GM18499 (cell line): Measurements from ENCODE around the gene CCDC54.

ENCODE experiments used
- ATAC-seq: cut with Tn5 transposase; IDR thresholded peaks from one replicate; pipeline ENCODE4 v1.9.1; 2021; ENCODE audit warnings: moderate number of reproducible peaks; ENCODE audit not compliant: insufficient read depth, unreplicated experiment

Gene CCDC54

DNA sequence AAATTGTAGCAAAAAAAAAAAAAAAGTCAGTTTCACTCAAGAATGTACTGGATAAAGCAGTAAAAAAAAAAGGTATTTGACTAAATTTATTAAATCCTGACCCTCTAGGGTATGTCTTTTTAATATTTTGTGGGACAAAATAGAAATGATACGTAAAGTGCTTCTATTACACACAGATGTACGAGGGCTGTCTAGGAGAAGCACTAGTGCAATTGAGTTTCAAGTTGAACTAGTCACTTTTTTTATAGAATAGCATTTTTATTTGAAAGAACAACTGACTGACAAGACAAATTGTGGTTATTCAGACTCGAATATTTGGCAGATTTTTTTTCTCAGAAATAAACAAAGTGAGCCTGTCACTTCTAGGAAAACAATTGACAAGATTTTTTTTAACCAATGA is 49.0 kb downstream of the CCDC54 start:
- ATAC-seq = no peak
